ENCODE measurements around the gene EFHC1.

DNA sequence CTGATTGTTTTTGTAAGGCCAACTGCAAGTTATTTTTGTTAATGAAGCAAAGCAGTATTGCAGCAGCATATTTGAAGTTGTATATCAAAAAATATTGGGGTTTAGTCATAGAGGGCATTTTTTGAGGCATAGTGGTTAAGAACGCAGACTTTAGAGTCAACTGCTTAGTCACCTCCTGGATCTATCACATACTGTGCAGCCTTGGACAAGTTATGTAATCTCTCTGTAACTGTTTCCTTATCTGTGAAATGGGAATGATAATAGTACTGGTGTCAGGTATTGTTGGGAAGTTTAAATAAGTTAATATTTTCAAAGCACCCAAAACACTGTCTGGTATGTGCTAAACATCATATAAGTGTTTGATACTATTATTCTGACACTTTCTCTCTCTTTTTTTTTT lies 27.2 kb upstream of the EFHC1 start:
- TF ChIP-seq, protein P1, sequence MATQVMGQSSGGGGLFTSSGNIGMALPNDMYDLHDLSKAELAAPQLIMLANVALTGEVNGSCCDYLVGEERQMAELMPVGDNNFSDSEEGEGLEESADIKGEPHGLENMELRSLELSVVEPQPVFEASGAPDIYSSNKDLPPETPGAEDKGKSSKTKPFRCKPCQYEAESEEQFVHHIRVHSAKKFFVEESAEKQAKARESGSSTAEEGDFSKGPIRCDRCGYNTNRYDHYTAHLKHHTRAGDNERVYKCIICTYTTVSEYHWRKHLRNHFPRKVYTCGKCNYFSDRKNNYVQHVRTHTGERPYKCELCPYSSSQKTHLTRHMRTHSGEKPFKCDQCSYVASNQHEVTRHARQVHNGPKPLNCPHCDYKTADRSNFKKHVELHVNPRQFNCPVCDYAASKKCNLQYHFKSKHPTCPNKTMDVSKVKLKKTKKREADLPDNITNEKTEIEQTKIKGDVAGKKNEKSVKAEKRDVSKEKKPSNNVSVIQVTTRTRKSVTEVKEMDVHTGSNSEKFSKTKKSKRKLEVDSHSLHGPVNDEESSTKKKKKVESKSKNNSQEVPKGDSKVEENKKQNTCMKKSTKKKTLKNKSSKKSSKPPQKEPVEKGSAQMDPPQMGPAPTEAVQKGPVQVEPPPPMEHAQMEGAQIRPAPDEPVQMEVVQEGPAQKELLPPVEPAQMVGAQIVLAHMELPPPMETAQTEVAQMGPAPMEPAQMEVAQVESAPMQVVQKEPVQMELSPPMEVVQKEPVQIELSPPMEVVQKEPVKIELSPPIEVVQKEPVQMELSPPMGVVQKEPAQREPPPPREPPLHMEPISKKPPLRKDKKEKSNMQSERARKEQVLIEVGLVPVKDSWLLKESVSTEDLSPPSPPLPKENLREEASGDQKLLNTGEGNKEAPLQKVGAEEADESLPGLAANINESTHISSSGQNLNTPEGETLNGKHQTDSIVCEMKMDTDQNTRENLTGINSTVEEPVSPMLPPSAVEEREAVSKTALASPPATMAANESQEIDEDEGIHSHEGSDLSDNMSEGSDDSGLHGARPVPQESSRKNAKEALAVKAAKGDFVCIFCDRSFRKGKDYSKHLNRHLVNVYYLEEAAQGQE (IDR thresholded peaks at IDR 0.05; ENCODE audit: insufficient read depth in 1 of 2, low read depth in 2 of 2, low read length in 2 of 2) = no peak
- TF ChIP-seq SIN3A (IDR thresholded peaks at IDR 0.05; ENCODE audit: borderline replicate concordance, insufficient read depth, low read length) = no peak
